Progenitor cell of endocrine pancreas (in vitro differentiated cells): ENCODE measurements around the gene PXK. TPM values are rescaled to one million over a fixed set of nuclear protein-coding genes. Genes with fewer than 3 reads are reported as not detected.

Source experiments
- DNase-seq: peaks from one replicate; pipeline ENCODE4 v3.0.0; 2021; ENCODE audit warnings: low spot score; ENCODE audit not compliant: unreplicated experiment
- H3K27ac Mint-ChIP-seq: 2 replicates; pipeline ENCODE4 v1.8.0; 2021; ENCODE audit warnings: mild to moderate bottlenecking, moderate library complexity, mixed read lengths
- H3K27me3 Mint-ChIP-seq: 2 replicates; pipeline ENCODE4 v1.8.0; 2021; ENCODE audit warnings: mixed read lengths
- H3K36me3 Mint-ChIP-seq: 2 replicates; pipeline ENCODE4 v1.8.0; 2022; ENCODE audit warnings: mixed read lengths; ENCODE audit not compliant: insufficient read depth
- H3K4me1 Mint-ChIP-seq: 2 replicates; pipeline ENCODE4 v1.8.0; 2021; ENCODE audit warnings: low read depth, mixed read lengths
- H3K4me3 Mint-ChIP-seq: 2 replicates; pipeline ENCODE4 v1.8.0; 2021; ENCODE audit warnings: low read depth, mild to moderate bottlenecking, moderate library complexity, mixed read lengths
- H3K9me3 Mint-ChIP-seq: 2 replicates; pipeline ENCODE4 v1.8.0; 2021; ENCODE audit warnings: low read depth, mixed read lengths
- CTCF ChIP-seq: fragments of 200-600 bp; sonication (generic); IDR thresholded peaks from one replicate; pipeline ENCODE4 v1.5.0; 2021; ENCODE audit warnings: antibody characterized with exemption, mild to moderate bottlenecking; ENCODE audit not compliant: unreplicated experiment
- total RNA-seq: library from RNA; stranded (reverse); gene quantifications from 2 replicates; pipeline ENCODE4 v1.2.1, GENCODE V29; 2021

PXK gene
- total RNA-seq, 1 donor from 2014 or later: 12.5 TPM

DNA sequence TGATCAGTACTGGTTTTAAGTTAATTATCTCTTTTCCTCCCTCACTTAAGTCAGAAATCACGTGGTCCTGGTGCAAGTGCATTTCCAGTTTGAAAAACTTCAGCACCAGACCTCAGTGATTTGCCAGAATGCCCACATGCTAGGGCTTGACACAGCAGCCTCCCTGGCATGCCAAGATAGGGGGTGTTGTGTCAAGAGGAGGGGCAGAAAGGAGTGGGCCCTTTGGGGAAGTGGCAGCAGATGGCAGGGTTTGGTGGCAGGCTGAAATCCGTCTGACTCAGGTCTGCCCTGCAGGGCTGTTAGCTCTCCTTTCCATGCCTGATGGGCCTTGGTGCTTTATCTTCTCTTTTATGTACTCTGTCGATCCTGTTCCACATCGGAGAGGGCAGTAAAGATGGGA is 23.4 kb downstream of the PXK start:
- H3K4me3 Mint-ChIP-seq: no peak overlapping the region
- no peaks in the 10 kb centered on the region for H3K27me3 Mint-ChIP-seq
- DNase-seq: no peak
- no peaks in the 10 kb centered on the region for H3K36me3 Mint-ChIP-seq
- H3K4me1 Mint-ChIP-seq: peaks cover 2% of the 10 kb centered on the region
- no peak overlapping the region for H3K27ac Mint-ChIP-seq
- no peak for TF ChIP-seq CTCF
- no peaks in the 10 kb centered on the region for H3K9me3 Mint-ChIP-seq

DNA sequence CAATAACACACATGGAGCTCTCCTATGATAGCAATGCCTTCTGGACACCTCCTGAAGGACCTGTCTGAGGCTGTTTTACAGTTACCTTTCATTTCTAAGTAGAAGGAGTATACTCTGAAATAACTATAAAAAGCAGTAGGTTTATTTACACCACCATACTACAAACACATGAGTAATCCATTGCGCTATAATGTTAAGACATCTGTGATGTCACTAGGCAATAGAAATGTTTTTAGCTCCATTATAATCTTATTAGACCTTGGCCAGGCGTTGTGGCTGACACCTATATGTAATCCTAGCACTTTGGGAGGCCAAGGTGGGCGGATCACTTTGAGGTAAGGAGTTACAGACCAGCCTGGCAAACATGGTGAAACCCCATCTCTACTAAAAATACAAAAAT is 24.7 kb downstream of the PXK start:
- no peak for DNase-seq
- H3K27ac Mint-ChIP-seq: no peak overlapping the region
- no peak for TF ChIP-seq CTCF
- no peak overlapping the region for H3K4me3 Mint-ChIP-seq
- H3K36me3 Mint-ChIP-seq: no peaks in the 10 kb centered on the region
- peaks cover 2% of the 10 kb centered on the region for H3K4me1 Mint-ChIP-seq
- H3K27me3 Mint-ChIP-seq: no peaks in the 10 kb centered on the region
- no peaks in the 10 kb centered on the region for H3K9me3 Mint-ChIP-seq

DNA sequence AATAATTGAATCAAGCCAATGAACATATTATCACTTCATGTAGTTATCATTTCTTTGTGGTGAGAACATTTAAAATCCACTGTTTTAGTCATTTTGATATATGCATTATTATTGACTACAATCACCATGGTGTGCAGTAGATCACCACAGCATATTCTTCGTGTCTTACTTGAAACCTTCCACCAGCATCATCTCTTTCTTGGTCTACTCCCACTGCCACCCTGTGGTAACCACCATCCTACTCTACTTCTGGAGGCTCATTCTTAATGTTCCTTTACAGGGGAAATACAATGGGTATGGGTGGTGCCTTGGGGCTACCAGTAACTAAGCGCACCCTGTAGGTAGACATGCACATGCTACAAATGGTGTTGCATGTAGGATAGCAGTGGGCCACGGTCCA is 25.4 kb downstream of the PXK start:
- no peaks in the 10 kb centered on the region for H3K27me3 Mint-ChIP-seq
- H3K36me3 Mint-ChIP-seq: no peaks in the 10 kb centered on the region

DNA sequence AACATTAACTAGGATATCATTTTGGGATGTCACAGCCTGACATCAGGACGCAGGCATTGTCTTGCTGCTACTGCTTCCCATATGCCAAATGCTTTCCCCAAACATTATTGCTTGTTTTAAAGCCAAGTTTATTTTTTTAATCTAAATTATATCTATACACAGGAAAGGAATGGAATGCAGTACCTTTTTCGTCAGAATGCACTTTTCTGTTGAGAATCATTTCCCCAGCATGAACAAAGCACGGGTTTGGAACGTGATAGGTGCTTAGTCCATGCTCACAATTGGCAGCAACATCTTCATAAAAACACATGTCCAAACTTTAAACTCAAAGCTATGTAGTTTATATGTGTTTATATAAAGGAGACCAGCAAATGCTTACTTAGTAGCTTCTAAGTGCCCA is 26.1 kb downstream of the PXK start:
- no peak for DNase-seq
- Mint-ChIP-seq H3K4me1 (peaks cover 2% of the 10 kb centered on the region), H3K4me3 (no peak overlapping the region), H3K27ac (no peak overlapping the region), H3K36me3 (no peaks in the 10 kb centered on the region), H3K9me3 (no peaks in the 10 kb centered on the region), H3K27me3 (no peaks in the 10 kb centered on the region)
- no peak for TF ChIP-seq CTCF

More for the DNA sequence above, 25.4 kb downstream of the PXK start:
- no peaks in the 10 kb centered on the region for H3K9me3 Mint-ChIP-seq
- H3K4me1 Mint-ChIP-seq: peaks cover 2% of the 10 kb centered on the region
- H3K27ac Mint-ChIP-seq: no peak overlapping the region
- DNase-seq: no peak
- H3K4me3 Mint-ChIP-seq: no peak overlapping the region
- no peak for TF ChIP-seq CTCF

DNA sequence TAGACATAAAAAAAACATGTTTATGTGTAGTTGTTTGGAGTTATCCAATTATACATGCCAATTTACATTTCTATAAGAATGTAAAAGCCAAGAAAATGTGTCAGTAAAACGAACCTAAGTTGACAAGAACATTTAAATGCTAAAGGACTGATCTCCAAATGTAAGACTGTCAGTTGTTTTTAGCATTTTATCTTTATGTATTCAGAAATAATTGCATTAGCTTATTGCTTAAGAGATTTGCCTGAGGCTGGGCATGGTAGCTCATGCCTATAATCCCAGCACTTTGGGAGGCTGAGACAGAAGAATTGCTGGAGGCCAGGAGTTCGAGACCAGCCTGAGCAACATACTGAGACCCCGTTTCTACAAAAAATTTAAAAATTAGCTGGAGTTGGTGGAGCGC is 26.9 kb downstream of the PXK start:
- Mint-ChIP-seq H3K27me3 (no peaks in the 10 kb centered on the region), H3K4me3 (no peak overlapping the region), H3K4me1 (peaks cover 2% of the 10 kb centered on the region), H3K9me3 (peaks cover 3% of the 10 kb centered on the region), H3K36me3 (peaks cover 2% of the 10 kb centered on the region), H3K27ac (no peak overlapping the region)
- no peak for DNase-seq
- no peak for TF ChIP-seq CTCF
